Measurements from ENCODE around the gene SDR42E1. TPM values are rescaled to one million over a fixed set of nuclear protein-coding genes. Genes with fewer than 3 reads are reported as not detected.

The SDR42E1 gene
- total and polyA plus RNA-seq, 2 of the 4 experiments (the other 2 are of a cell fraction), result 0.44 to 0.72 TPM

- H3K56ac ChIP-seq (ENCODE audit: extremely low read depth, insufficient read depth, low read length), result no peak overlapping the region
- H3K79me1 ChIP-seq (ENCODE audit: low read depth in 1 of 2, low read length in 2 of 2), result no peaks in the 10 kb centered on the region
- ATAC-seq (ENCODE audit: low read depth) (peak; percentile 82), DNase-seq (peak; percentile 72)
- 0 out of 2 replicates have a peak overlapping the region, but pooled peaks have one; percentile 52 for H3K14ac ChIP-seq (replicated peaks; ENCODE audit: low read depth, low read length)
- H3K36me3 ChIP-seq (ENCODE audit: control insufficient read depth, insufficient read depth, low read length), result no peaks in the 10 kb centered on the region
- H2BK120ac ChIP-seq (ENCODE audit: low read depth, low read length), result peak overlapping the region; percentile 86
- no peak overlapping the region for H2AFZ ChIP-seq (replicated peaks; ENCODE audit: low read length, poor library complexity)
- in situ Hi-C loops (cut with MboI; ENCODE audit: low sequenced_read_pairs), result loop anchor here (5.0 kb wide), 1 partner anchor 196 kb away; no protein-coding TSS in a partner anchor
- H4K8ac ChIP-seq (ENCODE audit: low read depth in 2 of 2, low read length in 2 of 2), result peak overlapping the region in 1 of 2 experiments; percentile 65; a peak in 2 of 4 replicates
- no peak overlapping the region; the same call in 1 of the 2 replicates for H3K9ac ChIP-seq (ENCODE audit: low read depth, low read length)
- H3K23ac ChIP-seq (ENCODE audit: low read depth, low read length), result no peak overlapping the region
- peaks cover 5% of the 10 kb centered on the region; the same call in 1 of the 2 replicates for H3K27me3 ChIP-seq (ENCODE audit: control insufficient read depth, insufficient read depth, low read length)
- no peak overlapping the region for H2BK5ac ChIP-seq (ENCODE audit: low read depth, low read length, poor library complexity, severe bottlenecking)
- no peaks in the 10 kb centered on the region for H3K9me3 ChIP-seq (ENCODE audit: control insufficient read depth, insufficient read depth, low read length)
- 0 out of 2 replicates have a peak, but pooled peaks cover 3% of the 10 kb centered on the region for H3K9me1 ChIP-seq (ENCODE audit: insufficient read depth, low read length)
- H2BK20ac ChIP-seq (ENCODE audit: low read depth, low read length), result peak overlapping the region; percentile 81; the same call in 1 of the 2 replicates
- H4K5ac ChIP-seq (ENCODE audit: low read depth, low read length), result peak overlapping the region; percentile 31; the same call in 1 of the 2 replicates
- CTCF ChIA-PET, result interaction anchor here (0.7 to 1.6 kb wide), 7 partner anchors 9 to 204 kb away, joined by 3 to 9 read pairs (median 4); no protein-coding TSS in a partner anchor
- H4K91ac ChIP-seq (ENCODE audit: insufficient read depth, low read depth, low read length), result peak overlapping the region; percentile 26; the same call in 1 of the 2 replicates
- no peak overlapping the region for H3K4me3 ChIP-seq (ENCODE audit: insufficient read depth, low read depth, low read length)
- dilution Hi-C loops (cut with HindIII; ENCODE audit: low sequenced_read_pairs, unreplicated experiment), result no loop called here
- 51% methylated on average over 4 of the region's 13 CpGs; no CpG with 5 or more reads in 1 of the 2 experiments for WGBS, 2 experiments (ENCODE audit: extremely low coverage in 2 of 2, insufficient read length in 1 of 2)
- POLR2A ChIA-PET (ENCODE audit: unreplicated experiment), result no interaction called here
- BruUV-seq (replicated peaks), result no TSS peak
- no peaks in the 10 kb centered on the region for H4K20me1 ChIP-seq (ENCODE audit: insufficient read depth, low read length)
- peaks cover 8% of the 10 kb centered on the region for H3K4me1 ChIP-seq (ENCODE audit: control insufficient read depth, insufficient read depth, low read length)
- H3K4ac ChIP-seq (ENCODE audit: low read depth, low read length), result peak overlapping the region; percentile 45; the same call in 1 of the 2 replicates
- no peak overlapping the region for H2AK9ac ChIP-seq (replicated peaks; ENCODE audit: low read depth, low read length, poor library complexity)
- H3K4me2 ChIP-seq (ENCODE audit: low read depth, low read length), result no peak overlapping the region
- peak overlapping the region; percentile 27; the same call in 1 of the 3 replicates for H2BK15ac ChIP-seq (ENCODE audit: low read depth, low read length)
- H3K27ac ChIP-seq (ENCODE audit: insufficient read depth, low read length), result peak overlapping the region; percentile 66
- intact Hi-C loops (cut with micrococcal nuclease), result loop anchor here (1.0 to 2.0 kb wide), 4 partner anchors 139 to 425 kb away; partner anchors contain the start of gene MPHOSPH6
- H3K18ac ChIP-seq (ENCODE audit: low read depth, low read length), result peak overlapping the region; percentile 20
- peak overlapping the region; percentile 49 for H2AK5ac ChIP-seq (ENCODE audit: low read depth, low read length)
- no peak for TF ChIP-seq MXI1 (IDR thresholded peaks at IDR 0.05; ENCODE audit: borderline replicate concordance, low read depth, low read length)
- peak; percentile 41 for TF ChIP-seq SMC3 (IDR thresholded peaks at IDR 0.05; ENCODE audit: low read depth, low read length)
- no peak for TF ChIP-seq CHD1 (IDR thresholded peaks at IDR 0.05; ENCODE audit: low read depth, low read length)
- TF ChIP-seq RAD21 (IDR thresholded peaks at IDR 0.05; ENCODE audit: low read length), result peak; percentile 68
- no peak for TF ChIP-seq RFX5 (IDR thresholded peaks at IDR 0.05; ENCODE audit: low read depth, low read length)
- TF ChIP-seq ELK1 (IDR thresholded peaks at IDR 0.05; ENCODE audit: borderline replicate concordance, low read depth, low read length), result no peak
- TF ChIP-seq BHLHE40 (IDR thresholded peaks at IDR 0.05; ENCODE audit: low read depth, low read length), result no peak
- TF ChIP-seq CEBPB (IDR thresholded peaks at IDR 0.05; ENCODE audit: low read depth, low read length), result peak; percentile 47
- peak; percentile 62 for TF ChIP-seq CTCF (conservative IDR thresholded peaks at IDR 0.05; ENCODE audit: low read depth, low read length)
- no peak for TF ChIP-seq RCOR1 (IDR thresholded peaks at IDR 0.05; ENCODE audit: insufficient replicate concordance, low read length)
- TF ChIP-seq USF2 (IDR thresholded peaks at IDR 0.05; ENCODE audit: low read depth, low read length), result no peak
Measured at GRCh38 chr16:82031116-82032084, 20.1 kb upstream of the SDR42E1 start.
